Liver (tissue), 9 donors: ENCODE results near the gene RRP1. TPM values are rescaled to one million over a fixed set of nuclear protein-coding genes. Genes with fewer than 3 reads are reported as not detected.

Experiments
- DNase-seq: peaks from one replicate; pipeline ENCODE4 v3.0.0-alpha.2; 2017; ENCODE audit warnings: low spot score
- H3K27ac ChIP-seq, 2 donors: one replicate each; pipeline ENCODE4 v1.7.0; 2013; ENCODE audit warnings: inconsistent platforms in 2 of 2, low read length in 2 of 2, control low read depth in 1 of 2, low read depth in 1 of 2, mild to moderate bottlenecking in 1 of 2
- H3K27me3 ChIP-seq, 4 donors: one replicate each; pipeline versions ENCODE4 v1.6.1 to v1.7.0; 2013; ENCODE audit warnings: low read length in 3 of 4, inconsistent platforms in 1 of 4, mild to moderate bottlenecking in 1 of 4, moderate library complexity in 1 of 4; ENCODE audit not compliant: control insufficient read depth in 4 of 4, insufficient read depth in 4 of 4
- H3K36me3 ChIP-seq, 4 donors: one replicate each; pipeline versions ENCODE4 v1.6.1 to v1.7.0; 2013; ENCODE audit warnings: low read length in 3 of 4, mild to moderate bottlenecking in 3 of 4, low read depth in 1 of 4, moderate library complexity in 1 of 4; ENCODE audit not compliant: control insufficient read depth in 4 of 4, insufficient read depth in 3 of 4
- H3K4me1 ChIP-seq, 4 donors: one replicate each; pipeline versions ENCODE4 v1.6.1 to v1.7.0; 2013; ENCODE audit warnings: low read length in 3 of 4, mild to moderate bottlenecking in 3 of 4, moderate library complexity in 1 of 4; ENCODE audit not compliant: control insufficient read depth in 4 of 4, insufficient read depth in 4 of 4
- H3K4me3 ChIP-seq, 3 donors: one replicate each; pipeline versions ENCODE4 v1.6.1 to v1.7.0; 2013; ENCODE audit warnings: low read length in 3 of 3, control low read depth in 1 of 3, low read depth in 1 of 3, mild to moderate bottlenecking in 1 of 3
- H3K9ac ChIP-seq, 2 donors: one replicate each; pipeline ENCODE4 v1.7.0; 2013; ENCODE audit warnings: low read length in 2 of 2, mild to moderate bottlenecking in 2 of 2, moderate library complexity in 2 of 2, control low read depth in 1 of 2, low read depth in 1 of 2
- H3K9me3 ChIP-seq, 4 donors: one replicate each; pipeline versions ENCODE4 v1.6.1 to v1.7.0; 2013; ENCODE audit warnings: low read length in 3 of 4; ENCODE audit not compliant: control insufficient read depth in 4 of 4
- ATF3 ChIP-seq: IDR thresholded peaks from 2 replicates; pipeline ENCODE4 v1.6.1; 2016; ENCODE audit warnings: antibody characterized with exemption
- CTCF ChIP-seq: fragments of 150-350 bp; IDR thresholded peaks from 2 replicates; pipeline ENCODE4 v1.5.1; 2017; ENCODE audit warnings: improper control_type of control experiment, low read depth, low read length; ENCODE audit not compliant: missing input control
- GABPA ChIP-seq, 2 donors: IDR thresholded peaks in 1 of 2; conservative IDR thresholded peaks in 1 of 2; 2 replicates each; pipeline ENCODE4 v1.6.1; 2016; ENCODE audit warnings: antibody characterized with exemption in 2 of 2, mild to moderate bottlenecking in 1 of 2, moderate library complexity in 1 of 2
- HNF4A ChIP-seq, 2 donors: conservative IDR thresholded peaks; 2 replicates each; pipeline ENCODE4 v1.6.1; 2016; ENCODE audit warnings: antibody characterized with exemption in 2 of 2, mild to moderate bottlenecking in 2 of 2
- JUND ChIP-seq, 2 donors: IDR thresholded peaks; 2 replicates each; pipeline ENCODE4 v1.6.1; 2016; ENCODE audit warnings: antibody characterized with exemption in 2 of 2
- NR2F2 ChIP-seq: IDR thresholded peaks from 2 replicates; pipeline ENCODE4 v1.6.1; 2016; ENCODE audit warnings: antibody characterized with exemption
- RAD21 ChIP-seq, 2 donors: IDR thresholded peaks; 2 replicates each; pipeline ENCODE4 v1.6.1; 2016; ENCODE audit warnings: antibody characterized with exemption in 2 of 2, mild to moderate bottlenecking in 2 of 2
- RXRA ChIP-seq, 2 donors: IDR thresholded peaks; 2 replicates each; pipeline ENCODE4 v1.6.1; 2017 to 2018; ENCODE audit warnings: antibody characterized with exemption in 2 of 2, mild to moderate bottlenecking in 1 of 2
- SP1 ChIP-seq: IDR thresholded peaks from 2 replicates; pipeline ENCODE4 v1.6.1; 2018; ENCODE audit warnings: antibody characterized with exemption, mild to moderate bottlenecking
- ZBTB33 ChIP-seq: IDR thresholded peaks from 2 replicates; pipeline ENCODE4 v1.6.1; 2016; ENCODE audit warnings: antibody characterized with exemption
- WGBS: extraction: QIAGEN DNeasy Blood & Tissue Kit; methylation state at CpG from one replicate; pipeline ENCODE4 v1.1.7; 2013; 5-methylcytosine and 5-hydroxymethylcytosine counted together
- polyA plus RNA-seq, 2 donors: library from polyadenylated mRNA; stranded (reverse) in 1 of 2; unstranded in 1 of 2; fragments of 200-250 nt in 1 of 2; fragments of >200 nt in 1 of 2; fragmentation: Nextera tagmentation in 1 of 2; extraction: Ambion mirVana in 1 of 2; gene quantifications; one replicate each; pipeline versions ENCODE4 v1.2.1 to v1.2.3, GENCODE V29; 2013 to 2015
- total RNA-seq, 2 donors: library from RNA; depleted of rRNA; stranded (reverse); fragments of >200 nt; gene quantifications; one replicate each; pipeline ENCODE4 v1.2.3, GENCODE V29; 2014
- TF ChIP-seq, protein P1 (sequence below): IDR thresholded peaks from 2 replicates; pipeline ENCODE4 v1.6.1; 2016; ENCODE audit warnings: antibody characterized with exemption
- donor health status: healthy.
- donor health status: healthy.
- donor health status: healthy.
- donor health status: healthy.
- donor health status: healthy.

RRP1 gene
- total and polyA plus RNA-seq, 4 donors, result 5.4 to 15.0 (median 7.7) TPM

DNA sequence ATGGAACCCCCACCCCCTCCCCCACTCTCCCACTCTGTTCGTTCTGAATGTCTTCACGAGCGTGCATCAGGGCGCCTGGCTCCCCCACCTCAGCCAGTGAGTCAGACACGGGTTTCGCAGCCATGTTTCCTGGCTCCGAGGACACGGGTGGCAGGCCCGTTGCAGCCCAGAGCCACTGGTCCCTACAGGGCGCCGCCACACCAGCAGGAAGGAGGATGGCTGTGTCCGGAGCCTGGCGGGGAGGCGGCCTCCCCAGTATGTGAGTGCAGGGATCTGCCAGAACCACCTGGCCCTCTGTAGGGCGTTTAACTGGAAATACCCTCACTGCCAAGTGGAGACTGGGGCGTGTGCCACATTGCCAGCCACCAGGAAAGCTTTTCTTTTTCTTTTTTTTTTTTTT lies 31.8 kb upstream of the RRP1 start:
- Histone ChIP-seq H3K9me3 (no peaks in the 10 kb centered on the region), H3K4me1 (peaks cover 5 to 13% (median 9%) of the 10 kb centered on the region in 4 donors), H3K36me3 (peaks cover 17 to 61% (median 18%) of the 10 kb centered on the region in 4 donors), H3K27ac (peak overlapping the region; percentile 31 to 48), H3K9ac (no peak overlapping the region), H3K4me3 (no peak overlapping the region), H3K27me3 (no peaks in the 10 kb centered on the region)
- 88% methylated on average over 16 of the region's 16 CpGs for WGBS
- no peak for TF ChIP-seq GABPA (IDR thresholded peaks at IDR 0.05 in 1 of 2, conservative IDR thresholded peaks at IDR 0.05 in 1 of 2)
- no peak for TF ChIP-seq ZBTB33
- no peak for TF ChIP-seq JUND (IDR thresholded peaks at IDR 0.05)
- TF ChIP-seq CTCF, result no peak
- TF ChIP-seq, protein P1, sequence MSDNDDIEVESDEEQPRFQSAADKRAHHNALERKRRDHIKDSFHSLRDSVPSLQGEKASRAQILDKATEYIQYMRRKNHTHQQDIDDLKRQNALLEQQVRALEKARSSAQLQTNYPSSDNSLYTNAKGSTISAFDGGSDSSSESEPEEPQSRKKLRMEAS, result no peak
- no peak for TF ChIP-seq ATF3
- TF ChIP-seq NR2F2, result no peak
- TF ChIP-seq RXRA (IDR thresholded peaks at IDR 0.05), result no peak
- no peak for DNase-seq

GRCh38 chr21:43758111-43758641 lies 31.2 kb upstream of the RRP1 start:
- Histone ChIP-seq H3K36me3 (peaks cover 12 to 56% (median 15%) of the 10 kb centered on the region in 4 donors), H3K27ac (peak overlapping the region; percentile 31 to 53), H3K9me3 (no peaks in the 10 kb centered on the region), H3K4me3 (no peak overlapping the region), H3K4me1 (peaks cover 5 to 13% (median 9%) of the 10 kb centered on the region in 4 donors), H3K27me3 (no peaks in the 10 kb centered on the region), H3K9ac (peak overlapping the region in 1 of 2 donors; percentile 45)
- TF ChIP-seq HNF4A (conservative IDR thresholded peaks at IDR 0.05) (peak; percentile 34 to 54), RAD21 (IDR thresholded peaks at IDR 0.05) (peak in 1 of 2 donors; percentile 36), CTCF (no peak), RXRA (IDR thresholded peaks at IDR 0.05) (peak in 1 of 2 donors; percentile 53), SP1 (peak; percentile 10)
- WGBS, result 35% methylated on average over 18 of the region's 18 CpGs
- DNase-seq, result no peak
